OCI-LY3 (cell line): Measurements from ENCODE around the gene TMEM63B.

Experiments
- H2AFZ ChIP-seq: fragments of 200-600, 300-600 bp; shearing (Covaris generic); 2 replicates; pipeline ENCODE4 v1.6.0; 2014; ENCODE audit warnings: antibody characterized with exemption, low read depth, low read length
- H3K27ac ChIP-seq: fragments of 200-600, 300-600 bp; sonication (generic); 2 replicates; pipeline ENCODE4 v1.5.1; 2014; ENCODE audit warnings: mild to moderate bottlenecking, low read length, moderate library complexity, mixed read lengths
- H3K27me3 ChIP-seq: fragments of 200-600, 300-600 bp; sonication (generic); 2 replicates; pipeline ENCODE4 v1.6.1; 2014; ENCODE audit warnings: low read depth, low read length, mixed read lengths
- H3K36me3 ChIP-seq: fragments of 200-600, 300-600 bp; sonication (generic); replicated peaks from 2 replicates; pipeline ENCODE3; 2014; ENCODE audit warnings: low read depth, low read length, mixed read lengths
- H3K4me1 ChIP-seq: fragments of 300-600, 200-600 bp; sonication (generic); 2 replicates; pipeline ENCODE4 v1.6.1; 2014; ENCODE audit warnings: low read length, mixed read lengths
- H3K4me2 ChIP-seq: fragments of 200-600, 300-600 bp; sonication (generic); 2 replicates; pipeline ENCODE4 v1.6.1; 2014; ENCODE audit warnings: low read length, mixed read lengths
- H3K4me3 ChIP-seq: fragments of 300-600, 200-600 bp; sonication (generic); 2 replicates; pipeline ENCODE4 v1.5.1; 2014; ENCODE audit warnings: antibody characterized with exemption, mild to moderate bottlenecking, low read length, moderate library complexity
- H3K79me2 ChIP-seq: fragments of 300-600, 200-600 bp; shearing (Covaris generic); 2 replicates; pipeline ENCODE4 v1.6.1; 2014; ENCODE audit warnings: mild to moderate bottlenecking, low read length, mixed read lengths
- H3K9ac ChIP-seq: fragments of 300-600, 200-600 bp; shearing (Covaris generic); 2 replicates; pipeline ENCODE4 v1.6.0; 2014; ENCODE audit warnings: mild to moderate bottlenecking, low read length, moderate library complexity
- H3K9me3 ChIP-seq: fragments of 200-600, 300-600 bp; shearing (Covaris generic); 2 replicates; pipeline ENCODE4 v1.6.1; 2014; ENCODE audit warnings: low read length, mixed read lengths; ENCODE audit not compliant: insufficient read depth
- H4K20me1 ChIP-seq: fragments of 200-600, 300-600 bp; sonication (generic); 2 replicates; pipeline ENCODE4 v1.6.1; 2016; ENCODE audit warnings: low read length, mixed read lengths; ENCODE audit not compliant: insufficient read depth
- CTCF ChIP-seq: fragments of 200-600, 300-600 bp; sonication (generic); IDR thresholded peaks from 2 replicates; pipeline ENCODE4 v1.5.1; 2014; ENCODE audit warnings: antibody characterized with exemption, low read length, low read depth
- EZH2phosphoT487 ChIP-seq: fragments of 200-600 bp; shearing (Covaris generic); IDR thresholded peaks from 2 replicates; pipeline ENCODE4 v1.6.1; 2018; ENCODE audit warnings: antibody characterized with exemption, mixed run types, low read depth

The TMEM63B gene

GRCh38 chr6:44080561-44081521, 46.5 kb upstream of the TMEM63B start:
- H3K4me2 ChIP-seq = peak overlapping the region; percentile 52
- H4K20me1 ChIP-seq = no peaks in the 10 kb centered on the region
- H3K27me3 ChIP-seq = no peaks in the 10 kb centered on the region
- H3K9ac ChIP-seq = peak overlapping the region; percentile 7; the same call in 1 of the 2 replicates
- H3K9me3 ChIP-seq = no peaks in the 10 kb centered on the region
- H3K4me3 ChIP-seq = no peak overlapping the region
- H3K79me2 ChIP-seq = no peaks in the 10 kb centered on the region
- peaks cover 59% of the 10 kb centered on the region for H3K4me1 ChIP-seq
- TF ChIP-seq EZH2phosphoT487 = no peak
- TF ChIP-seq CTCF = no peak
- H2AFZ ChIP-seq = no peak overlapping the region
- peaks cover 3% of the 10 kb centered on the region for H3K36me3 ChIP-seq
- H3K27ac ChIP-seq = no peak overlapping the region

- no peak for TF ChIP-seq EZH2phosphoT487
- no peak for TF ChIP-seq CTCF
- Histone ChIP-seq H3K36me3 (peaks cover 3% of the 10 kb centered on the region), H3K4me1 (peaks cover 50% of the 10 kb centered on the region), H3K79me2 (no peaks in the 10 kb centered on the region), H2AFZ (no peak overlapping the region), H3K9me3 (no peaks in the 10 kb centered on the region), H4K20me1 (no peaks in the 10 kb centered on the region), H3K4me2 (no peak overlapping the region), H3K27ac (no peak overlapping the region), H3K4me3 (no peak overlapping the region), H3K9ac (no peak overlapping the region), H3K27me3 (no peaks in the 10 kb centered on the region)
These were observed 45.6 kb upstream of the TMEM63B start for GRCh38 chr6:44081753-44082152.

GRCh38 chr6:44082872-44083321, 44.5 kb upstream of the TMEM63B start:
- H3K4me3 ChIP-seq = no peak overlapping the region
- peaks cover 5% of the 10 kb centered on the region for H3K36me3 ChIP-seq
- peaks cover 38% of the 10 kb centered on the region for H3K4me1 ChIP-seq
- H4K20me1 ChIP-seq = no peaks in the 10 kb centered on the region
- no peaks in the 10 kb centered on the region for H3K27me3 ChIP-seq
- H3K79me2 ChIP-seq = no peaks in the 10 kb centered on the region
- no peak overlapping the region for H3K27ac ChIP-seq
- no peak overlapping the region for H2AFZ ChIP-seq
- no peak overlapping the region for H3K9ac ChIP-seq
- H3K9me3 ChIP-seq = no peaks in the 10 kb centered on the region
- H3K4me2 ChIP-seq = peak overlapping the region; percentile 15; the same call in 1 of the 2 replicates
- no peak for TF ChIP-seq EZH2phosphoT487
- TF ChIP-seq CTCF = no peak

GRCh38 chr6:44084231-44085014, 42.9 kb upstream of the TMEM63B start:
- Histone ChIP-seq H3K9me3 (no peaks in the 10 kb centered on the region), H3K4me1 (peaks cover 23% of the 10 kb centered on the region), H3K4me2 (no peak overlapping the region), H3K79me2 (no peaks in the 10 kb centered on the region), H3K4me3 (no peak overlapping the region), H4K20me1 (no peaks in the 10 kb centered on the region), H3K9ac (no peak overlapping the region), H2AFZ (no peak overlapping the region), H3K27me3 (no peaks in the 10 kb centered on the region), H3K27ac (no peak overlapping the region), H3K36me3 (peaks cover 6% of the 10 kb centered on the region)
- TF ChIP-seq EZH2phosphoT487 (no peak), CTCF (no peak)
